HL-60/S4 treated with retinoic acid at 250 ng/mL for 4 days and 3 days (cell line): ENCODE measurements around the gene AOX1.
"Not testable (repeated sequence)": the region's sequence is repeated elsewhere in the genome, so short reads cannot be mapped to it uniquely, and the experiment has no call there.

Source experiments
- in situ Hi-C: fragments of 300-500 bp; cut with MboI; formaldehyde crosslinking; loops from 2 replicates; pipeline ENCODE4 v1.7.0; 2022; ENCODE audit warnings: low sequenced_read_pairs

Gene AOX1

DNA sequence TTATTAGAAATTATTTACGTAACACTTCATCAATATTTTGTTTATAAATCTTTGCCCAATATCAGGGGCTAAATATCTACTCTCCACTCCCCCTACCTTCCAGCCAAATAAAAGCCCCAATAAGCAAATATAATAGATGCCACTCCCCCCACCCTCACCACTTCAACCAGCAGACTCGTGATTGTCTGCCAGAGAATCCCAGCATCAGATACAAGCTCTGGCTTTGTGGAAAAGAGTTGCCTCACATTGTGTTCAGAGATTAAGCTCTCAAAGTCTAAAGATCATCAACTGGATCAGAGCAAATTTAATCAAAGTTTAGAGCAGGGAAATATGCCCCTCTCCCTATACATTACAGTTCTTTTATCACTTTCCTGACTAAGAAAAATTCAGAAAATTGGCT, 39.5 kb downstream of the AOX1 start:
- in situ Hi-C loops: no loop called here

DNA sequence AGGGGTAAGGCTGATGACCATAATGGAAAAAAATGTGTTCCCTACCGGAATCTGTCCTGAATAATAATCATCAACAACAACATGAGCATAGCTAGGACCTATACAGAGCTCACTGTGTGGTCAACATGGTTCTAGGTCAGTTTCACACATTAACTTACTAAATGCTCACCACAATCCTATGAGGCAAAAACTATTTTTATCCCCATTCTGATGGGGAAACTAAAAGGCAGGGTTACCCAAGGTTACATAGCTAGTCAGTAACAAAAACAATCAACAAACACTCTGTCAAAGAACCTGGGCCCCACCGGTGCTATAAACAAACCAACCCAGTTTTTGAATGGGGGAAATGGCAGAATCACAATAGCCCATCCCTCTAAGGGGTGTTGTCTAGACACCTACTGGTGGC, 40.1 kb downstream of the AOX1 start:
- in situ Hi-C loops: no loop called here

DNA sequence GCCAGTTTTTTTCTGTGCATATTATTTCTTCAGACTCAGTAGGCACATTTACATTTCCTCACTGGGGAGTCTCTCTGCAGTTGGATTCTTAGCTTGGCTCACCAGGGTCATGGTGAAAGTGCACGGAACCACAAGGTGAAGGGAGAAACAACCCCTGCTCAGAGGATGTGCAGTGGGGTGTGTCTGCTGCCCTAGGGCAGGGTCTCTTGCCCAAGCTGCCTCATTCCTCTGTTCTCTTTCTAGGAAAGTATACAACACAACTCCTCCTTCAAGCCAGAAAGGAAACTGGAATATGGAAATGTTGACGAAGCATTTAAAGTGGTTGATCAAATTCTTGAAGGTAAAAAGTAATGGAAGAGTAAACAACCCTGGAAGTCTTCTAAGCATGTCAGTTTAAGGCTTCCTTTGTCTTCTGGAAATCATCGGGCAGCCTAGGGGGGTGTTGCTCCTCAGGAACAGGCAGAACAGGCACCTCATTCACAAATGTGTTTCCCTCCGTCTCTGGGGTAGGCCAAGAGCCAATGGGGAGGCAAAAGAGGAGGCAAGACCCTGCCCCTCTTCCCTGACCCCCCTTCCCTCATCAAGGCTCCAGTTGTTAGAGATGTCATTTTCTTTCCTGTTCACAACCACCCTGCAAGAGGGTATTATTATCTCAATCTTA, 41.4 kb downstream of the AOX1 start:
- in situ Hi-C loops: no loop called here

DNA sequence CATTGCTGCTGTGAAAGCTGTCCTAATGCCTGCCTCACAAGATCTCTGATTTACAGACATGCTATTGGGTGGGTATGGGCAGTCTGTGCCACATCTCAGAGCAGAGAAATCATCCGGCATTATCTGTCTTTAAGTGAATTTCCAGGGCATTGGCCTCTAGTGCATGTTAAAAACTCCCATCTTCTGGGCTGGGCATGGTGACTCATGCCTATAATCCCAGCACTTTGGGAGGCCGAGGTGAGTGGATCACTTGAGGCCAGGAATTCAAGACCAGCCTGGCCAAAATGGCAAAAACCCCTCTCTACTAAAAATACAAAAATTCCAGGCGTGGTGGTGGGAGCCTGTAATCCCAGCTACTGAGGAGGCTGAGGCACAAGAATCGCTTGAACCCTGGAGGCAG, 42.6 kb downstream of the AOX1 start:
- in situ Hi-C loops: not testable (repeated sequence)

DNA sequence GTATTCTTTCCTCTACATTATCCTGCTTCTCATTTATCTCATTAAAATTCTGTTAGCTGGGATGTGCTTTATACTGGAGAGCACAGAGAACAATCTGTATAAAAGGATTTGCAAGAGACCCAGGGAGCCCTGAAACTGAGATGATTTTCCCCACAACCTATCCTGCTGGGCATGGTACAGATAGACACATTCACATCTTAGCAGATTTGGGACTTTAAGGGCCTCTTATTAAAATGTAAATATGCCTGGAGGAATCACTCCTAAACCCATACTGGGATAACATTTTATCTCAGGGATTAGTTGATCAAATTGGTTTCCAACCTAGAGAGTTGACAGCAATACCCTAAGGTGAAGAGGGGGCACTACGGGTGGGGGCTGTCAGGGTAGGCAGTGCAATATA, 45.5 kb downstream of the AOX1 start:
- in situ Hi-C loops: no loop called here

DNA sequence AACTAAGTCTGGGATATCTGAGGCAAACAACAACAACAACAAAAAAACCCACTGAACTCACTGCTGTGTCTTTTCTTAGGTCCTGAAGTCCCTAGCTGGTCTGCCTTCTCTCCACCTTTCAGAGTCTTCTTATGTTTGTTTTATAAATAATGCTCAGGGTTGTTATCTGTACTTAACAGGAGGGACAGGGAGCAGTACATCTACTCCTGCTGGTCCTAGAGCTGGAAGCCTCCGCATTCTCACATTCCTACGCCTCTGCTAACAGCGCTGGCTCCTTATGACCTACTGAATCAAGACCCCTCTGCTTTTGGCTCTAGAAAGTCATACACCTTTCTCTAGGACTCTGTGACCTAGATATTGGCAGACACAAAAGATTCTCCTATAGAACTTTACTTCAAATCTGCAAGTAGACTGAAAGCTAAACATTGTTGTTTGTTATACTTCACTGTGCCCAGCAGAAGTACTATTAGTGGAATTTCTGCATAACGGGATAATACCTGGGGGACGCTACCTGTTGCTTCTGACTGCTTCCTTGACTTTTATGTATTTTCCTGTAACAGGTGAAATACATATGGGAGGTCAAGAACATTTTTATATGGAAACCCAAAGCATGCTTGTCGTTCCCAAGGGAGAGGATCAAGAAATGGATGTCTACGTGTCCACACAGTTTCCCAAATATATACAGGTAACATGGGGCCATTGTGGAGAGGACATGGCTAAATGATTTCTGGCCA, 48.6 kb downstream of the AOX1 start:
- in situ Hi-C loops: no loop called here

DNA sequence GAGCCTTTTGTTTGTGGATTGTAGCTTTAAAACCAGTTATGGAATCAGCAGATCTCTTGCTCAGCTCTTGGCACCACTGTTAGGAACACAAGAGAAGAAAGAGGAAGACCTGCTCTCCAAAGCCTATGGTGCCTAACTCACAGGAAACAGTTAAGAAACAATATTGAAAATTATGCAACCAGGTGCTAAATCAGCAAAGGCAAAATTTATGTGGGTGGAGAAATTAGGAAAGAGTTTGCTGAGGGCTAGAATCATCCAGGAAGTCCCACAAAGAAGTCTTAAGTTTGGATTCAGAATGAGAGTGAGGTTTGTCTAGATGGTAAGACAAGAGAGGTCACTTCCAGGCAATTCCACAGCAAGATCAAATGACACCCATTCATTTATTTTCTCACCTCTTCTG, 49.4 kb downstream of the AOX1 start:
- in situ Hi-C loops: no loop called here

DNA sequence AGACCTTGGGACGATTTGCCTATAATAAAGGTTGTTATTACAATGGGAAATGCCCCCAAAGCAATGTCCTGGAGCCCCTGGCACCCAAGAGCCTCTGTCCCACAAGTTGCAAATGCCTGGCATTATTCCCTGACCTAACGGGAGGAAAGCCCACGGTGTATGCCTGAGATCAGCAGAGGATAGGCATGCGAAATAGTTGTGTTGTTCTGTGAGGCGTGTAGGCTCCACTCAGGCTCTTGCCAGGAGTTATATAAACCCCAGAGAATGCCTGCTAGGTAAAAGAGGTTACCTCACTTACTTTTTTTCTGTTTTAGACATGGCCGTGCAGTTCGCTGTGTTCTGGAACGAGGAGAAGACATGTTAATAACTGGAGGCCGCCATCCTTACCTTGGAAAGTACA, 52.1 kb downstream of the AOX1 start:
- in situ Hi-C loops: no loop called here

DNA sequence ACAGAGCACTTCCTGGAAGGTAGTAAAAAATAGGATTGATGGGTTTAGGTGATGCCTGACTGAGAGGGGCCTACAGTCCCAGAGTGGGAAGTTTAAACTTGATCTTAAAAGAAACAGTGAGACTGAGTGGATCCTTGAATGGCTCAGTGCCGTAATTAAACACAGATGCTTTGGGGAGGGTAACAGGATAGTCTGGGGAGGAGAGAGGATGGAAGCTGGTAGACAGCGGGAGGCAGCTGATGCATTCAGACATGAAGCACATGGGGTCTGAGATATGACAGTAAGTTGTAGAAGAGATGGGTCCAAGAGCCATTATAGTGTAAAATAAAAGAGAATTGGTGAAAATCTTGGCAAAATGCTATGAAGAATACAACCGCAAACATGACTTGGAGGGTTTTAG, 54.4 kb downstream of the AOX1 start:
- in situ Hi-C loops: no loop called here

DNA sequence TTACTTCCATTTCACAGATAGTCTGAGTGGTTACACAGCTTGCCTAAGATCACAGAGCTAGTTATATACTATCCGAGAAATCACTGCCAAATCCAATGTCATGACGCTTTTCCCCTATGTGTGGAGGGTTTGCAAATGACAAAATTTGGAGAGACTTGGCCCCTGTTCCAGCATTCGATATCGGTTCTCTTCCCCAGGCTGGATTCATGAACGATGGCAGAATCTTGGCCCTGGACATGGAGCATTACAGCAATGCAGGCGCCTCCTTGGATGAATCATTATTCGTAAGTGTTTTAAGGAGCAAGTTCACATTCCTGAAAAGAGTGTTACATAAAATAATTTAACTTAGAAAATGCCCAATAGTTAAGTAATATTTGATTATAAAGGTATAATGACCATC, 55.1 kb downstream of the AOX1 start:
- in situ Hi-C loops: no loop called here

DNA sequence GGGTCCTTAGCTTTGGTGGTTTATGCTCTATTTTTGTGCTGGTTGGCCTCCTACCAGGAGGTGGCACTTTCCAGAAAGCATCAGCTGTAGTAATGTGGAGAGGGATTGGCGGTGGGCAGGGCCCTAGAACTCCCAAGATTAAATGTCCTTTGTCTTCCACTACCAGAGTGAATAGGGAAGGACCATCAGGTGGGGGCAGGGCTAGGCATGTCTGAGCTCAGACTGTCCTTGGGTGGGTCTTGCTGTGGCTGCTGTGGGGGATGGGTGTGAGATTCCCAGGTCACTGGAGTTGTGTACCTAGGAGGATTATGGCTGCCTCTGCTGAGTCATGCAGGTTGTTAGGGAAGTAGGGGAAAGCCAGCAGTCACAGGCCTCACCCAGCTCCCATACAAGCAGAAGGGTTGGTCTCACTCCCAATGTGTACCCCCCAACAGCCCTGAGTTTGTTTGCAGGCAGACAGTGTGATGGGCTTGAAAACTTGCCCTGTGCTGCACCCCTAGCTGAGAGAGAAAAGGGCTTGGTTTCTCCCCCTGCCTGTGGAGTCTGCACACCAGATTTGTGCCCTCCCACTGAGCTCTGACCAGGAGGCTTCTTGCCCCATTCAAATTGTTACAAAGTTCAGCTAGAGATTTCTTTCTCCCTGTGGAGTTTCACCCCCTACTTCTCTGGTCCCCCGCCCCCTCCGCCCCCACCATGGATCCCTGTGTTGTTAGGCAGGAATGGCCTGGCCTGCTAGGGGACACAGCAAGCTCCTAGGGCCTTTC, 62.9 kb downstream of the AOX1 start:
- in situ Hi-C loops: not testable (repeated sequence)

DNA sequence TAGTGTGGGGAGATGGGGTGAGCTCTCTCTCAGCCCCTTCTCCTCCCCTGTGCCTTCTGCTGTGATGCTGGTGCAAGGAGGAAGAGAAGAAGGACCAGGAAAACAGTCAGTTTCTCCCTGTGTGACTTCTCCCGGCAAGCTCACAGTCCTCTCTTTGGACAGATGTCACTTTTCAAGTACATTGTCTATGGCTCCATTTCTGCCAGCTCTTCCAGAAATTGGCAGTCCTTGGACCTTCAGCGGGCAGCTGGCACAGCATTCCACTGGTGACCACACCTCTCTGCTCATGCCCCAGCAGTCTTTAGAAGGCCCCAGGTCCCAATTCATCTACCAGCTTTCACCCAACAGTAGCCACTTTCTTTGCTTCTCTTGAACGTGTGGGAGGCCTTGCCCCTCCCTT, 63.9 kb downstream of the AOX1 start:
- in situ Hi-C loops: no loop called here

DNA sequence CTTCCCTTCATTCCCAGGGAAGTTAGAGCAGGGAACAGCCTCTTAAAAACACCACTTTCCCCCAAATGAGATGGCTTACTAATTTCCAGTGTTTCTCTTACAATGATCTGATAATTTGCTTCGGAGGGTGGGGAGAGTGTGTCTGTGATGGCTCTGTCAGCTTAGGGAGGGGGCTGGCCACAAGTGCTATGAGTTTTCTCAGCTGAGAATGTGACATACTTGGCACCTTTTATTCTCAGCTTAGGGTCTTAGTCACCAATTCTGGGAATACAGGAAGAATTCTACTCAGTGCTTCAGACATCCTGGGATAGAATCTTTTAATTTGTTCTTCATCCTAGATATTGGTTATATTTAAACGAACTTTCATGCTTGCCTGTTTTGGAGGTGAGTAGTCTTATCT, 64.4 kb downstream of the AOX1 start:
- in situ Hi-C loops: no loop called here

DNA sequence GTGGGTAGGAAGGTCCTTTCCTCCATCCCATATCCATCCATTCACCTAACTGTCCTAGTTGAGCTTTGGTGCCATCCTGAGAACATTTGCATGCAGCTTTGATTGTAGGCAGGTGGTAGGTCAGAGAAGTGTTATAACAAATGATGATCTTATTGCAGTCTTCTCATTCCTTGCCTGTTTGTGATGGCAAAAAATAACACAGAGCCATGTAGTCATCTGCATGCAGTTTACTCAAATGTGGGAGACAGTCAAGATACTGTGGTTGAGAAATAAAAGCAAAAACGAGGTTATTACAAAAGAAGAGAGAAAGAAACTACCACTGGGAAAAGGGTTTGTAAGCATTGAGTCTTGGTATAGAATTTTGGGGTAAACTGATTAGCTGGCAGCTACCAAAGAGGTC, 66.3 kb downstream of the AOX1 start:
- in situ Hi-C loops: no loop called here

DNA sequence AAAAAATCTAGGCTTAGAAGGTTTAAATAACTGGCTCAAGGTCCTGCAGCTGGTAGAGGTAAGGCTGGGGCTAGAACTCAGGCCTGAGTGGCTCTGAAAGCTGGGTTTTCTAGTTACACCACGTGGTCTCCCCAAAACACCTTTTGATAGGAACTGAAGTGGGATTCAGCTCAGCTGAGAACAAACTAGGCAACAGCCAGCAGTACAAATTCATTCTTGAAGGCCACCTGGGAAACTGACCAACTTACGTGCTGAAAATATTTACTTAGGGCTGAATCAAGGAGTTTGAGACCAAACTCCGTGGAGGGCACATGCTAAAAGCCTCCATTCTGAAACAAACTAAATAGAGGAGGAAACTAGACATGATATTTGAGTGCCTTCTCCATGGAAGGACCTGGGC, 67.2 kb downstream of the AOX1 start:
- in situ Hi-C loops: no loop called here

DNA sequence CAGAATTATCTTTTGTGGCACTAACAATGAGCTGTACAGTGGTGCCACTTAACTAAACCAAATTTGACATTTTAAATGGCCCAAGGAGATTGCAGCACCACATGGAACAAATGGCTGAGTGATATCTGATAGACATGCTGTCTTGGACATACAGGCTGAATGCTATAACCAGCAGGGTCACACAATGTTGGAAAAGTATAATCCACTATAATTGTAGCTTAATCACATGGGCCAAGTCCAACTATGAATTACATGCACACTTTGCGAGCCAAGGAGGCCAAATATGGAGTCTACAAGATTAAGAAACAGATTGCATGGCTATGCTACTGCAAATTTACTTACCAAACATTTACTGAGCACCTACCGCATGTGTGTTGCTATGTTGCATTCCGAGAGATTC, 69.0 kb downstream of the AOX1 start:
- in situ Hi-C loops: no loop called here

DNA sequence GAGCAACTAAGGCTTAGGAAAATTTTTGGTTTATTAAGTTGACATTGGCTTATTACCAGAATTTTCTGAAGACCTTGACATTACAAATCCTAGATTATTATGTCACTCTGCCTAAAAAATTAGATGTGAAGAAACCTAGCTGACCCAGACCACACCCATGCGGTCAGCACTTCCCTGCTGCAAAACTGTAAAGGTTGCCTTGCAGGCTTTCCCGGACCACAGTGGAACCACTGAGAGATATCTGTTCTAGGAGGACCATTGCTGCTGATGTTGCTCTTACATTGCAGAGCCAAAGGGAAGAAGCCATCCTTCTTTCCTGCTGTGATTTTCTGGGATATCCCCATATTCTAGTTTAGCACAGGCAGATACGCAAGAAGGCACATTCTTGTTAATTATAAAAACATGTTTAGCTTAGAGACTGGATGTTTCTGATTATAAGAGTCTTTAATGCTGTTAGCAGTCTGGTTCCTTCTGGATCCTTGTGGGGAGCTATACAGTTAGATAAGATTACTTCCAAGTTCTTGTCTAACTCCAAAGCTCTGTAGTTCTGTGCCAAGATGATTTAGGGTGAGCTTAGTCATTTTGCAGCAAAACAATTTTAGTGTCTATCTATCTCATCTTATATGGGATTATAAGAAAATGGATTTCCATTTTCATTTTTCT, 70.2 kb downstream of the AOX1 start:
- in situ Hi-C loops: no loop called here

DNA sequence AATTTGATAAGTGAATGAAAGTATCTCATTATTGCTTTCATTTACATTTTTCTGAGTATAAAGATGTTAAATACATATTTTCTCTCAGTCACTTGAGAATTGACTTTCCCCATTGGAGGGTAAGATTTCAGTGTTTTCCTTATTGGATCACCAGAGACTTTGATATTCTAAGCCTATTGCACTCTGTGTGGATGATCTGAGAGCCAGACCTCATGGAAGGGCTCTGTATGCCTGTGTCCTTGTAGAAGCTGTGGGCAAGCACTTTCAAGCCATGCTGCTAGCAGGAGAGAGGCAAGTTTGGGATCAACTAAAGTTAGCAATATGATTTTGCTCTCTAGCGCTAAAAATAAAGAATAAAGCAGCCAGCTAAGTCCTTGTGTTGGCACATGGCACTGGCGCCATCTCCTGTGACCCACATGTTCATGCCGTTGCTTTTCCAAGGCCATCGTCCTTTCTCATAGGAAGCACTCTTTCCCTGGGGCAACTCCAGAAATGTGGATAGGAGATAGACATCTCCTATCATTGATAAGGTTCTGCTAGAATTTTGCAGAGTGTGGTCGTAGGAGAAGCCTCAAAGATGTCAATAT, 72.6 kb downstream of the AOX1 start:
- in situ Hi-C loops: no loop called here

DNA sequence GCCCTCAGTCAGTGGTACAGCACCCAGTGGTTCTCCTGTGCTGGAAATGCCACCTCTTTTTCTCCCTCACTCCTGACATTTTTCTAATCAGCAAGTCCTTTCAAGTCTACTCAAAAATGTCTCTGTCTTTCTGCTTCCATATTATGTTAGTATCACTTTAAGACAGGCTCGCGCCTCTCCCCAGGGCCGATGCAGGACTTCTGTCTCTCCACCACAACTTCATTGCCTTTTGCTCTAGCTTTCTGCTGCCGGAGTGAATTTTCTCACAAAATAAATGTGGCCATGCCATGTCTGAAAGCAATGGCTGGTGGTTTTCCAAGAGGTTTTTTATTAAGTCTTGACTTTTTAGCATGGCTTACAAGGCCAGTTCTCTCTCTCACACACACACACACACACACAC, 73.6 kb downstream of the AOX1 start:
- in situ Hi-C loops: no loop called here

DNA sequence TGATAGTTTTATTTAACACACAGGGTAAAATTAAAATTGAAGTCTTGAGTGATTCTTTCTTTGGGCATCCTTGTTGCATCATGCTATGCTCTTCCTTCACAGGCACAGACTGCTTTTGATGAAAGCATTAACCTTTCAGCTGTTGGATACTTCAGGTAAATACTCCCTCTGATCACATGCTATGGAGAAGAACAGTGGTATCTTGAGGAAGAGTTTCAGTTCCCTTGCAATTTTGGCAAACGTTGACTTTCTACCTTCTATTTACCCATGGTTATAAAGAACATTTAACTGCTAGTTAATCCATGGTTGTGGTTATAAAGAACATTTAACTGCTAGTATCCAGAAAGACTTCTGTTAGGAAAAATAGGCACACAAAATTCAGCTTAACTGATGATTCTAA, 75.7 kb downstream of the AOX1 start:
- in situ Hi-C loops: no loop called here

DNA sequence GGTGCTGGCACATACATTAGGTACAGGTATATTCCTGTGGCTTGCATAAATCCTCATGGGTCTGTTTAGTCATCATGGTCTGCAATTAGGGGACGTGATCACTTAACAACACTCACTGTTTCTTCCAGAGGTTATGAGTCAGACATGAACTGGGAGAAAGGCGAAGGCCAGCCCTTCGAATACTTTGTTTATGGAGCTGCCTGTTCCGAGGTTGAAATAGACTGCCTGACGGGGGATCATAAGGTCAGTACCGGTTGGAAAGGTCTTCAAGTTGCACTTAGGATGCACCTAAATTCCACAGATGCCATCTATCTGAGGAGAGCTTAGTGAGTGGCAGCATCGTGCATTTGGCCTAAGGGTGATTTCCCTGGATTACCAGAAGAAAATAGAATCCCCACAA, 76.9 kb downstream of the AOX1 start:
- in situ Hi-C loops: no loop called here
